Embryonic facial prominence (tissue), 1 donor: ENCODE measurements around the gene TSFM.

Source experiments
- DNase-seq: peaks from one replicate; pipeline ENCODE4 v3.0.0-alpha.2; 2016; ENCODE audit errors: extremely low spot score

Gene TSFM

GRCh38 chr12:57834086-57834876, 51.7 kb downstream of the TSFM start:
- DNase-seq, result no peak

GRCh38 chr12:57835366-57836288, 53.0 kb downstream of the TSFM start:
- DNase-seq, result no peak

GRCh38 chr12:57836442-57837375, 54.1 kb downstream of the TSFM start:
- DNase-seq, result no peak

- DNase-seq, result no peak
These were observed 55.4 kb downstream of the TSFM start for GRCh38 chr12:57837864-57838562.

- no peak for DNase-seq
These were observed 56.2 kb downstream of the TSFM start for GRCh38 chr12:57838594-57839302.

GRCh38 chr12:57839996-57840395, 57.4 kb downstream of the TSFM start:
- DNase-seq, result no peak

GRCh38 chr12:57840726-57841125, 58.1 kb downstream of the TSFM start:
- DNase-seq, result no peak

- DNase-seq, result no peak
These were observed 58.9 kb downstream of the TSFM start for GRCh38 chr12:57841445-57841844.

- no peak for DNase-seq
These were observed 60.0 kb downstream of the TSFM start for GRCh38 chr12:57842342-57843294.

GRCh38 chr12:57844709-57845477, 62.3 kb downstream of the TSFM start:
- DNase-seq, result no peak

- DNase-seq, result no peak
These were observed 63.1 kb downstream of the TSFM start for GRCh38 chr12:57845478-57846284.

- no peak for DNase-seq
These were observed 63.6 kb downstream of the TSFM start for GRCh38 chr12:57846285-57846576.

GRCh38 chr12:57846577-57847319, 64.2 kb downstream of the TSFM start, which contains the start of gene CTDSP2:
Gene CTDSP2, minus strand, starts transcription at chr12:57846729. Its CDS starts 294 bp downstream, at chr12:57846435.
- DNase-seq, result peak; percentile 96
